Measurements from ENCODE around the gene DAPK1.

DAPK1 gene

DNA sequence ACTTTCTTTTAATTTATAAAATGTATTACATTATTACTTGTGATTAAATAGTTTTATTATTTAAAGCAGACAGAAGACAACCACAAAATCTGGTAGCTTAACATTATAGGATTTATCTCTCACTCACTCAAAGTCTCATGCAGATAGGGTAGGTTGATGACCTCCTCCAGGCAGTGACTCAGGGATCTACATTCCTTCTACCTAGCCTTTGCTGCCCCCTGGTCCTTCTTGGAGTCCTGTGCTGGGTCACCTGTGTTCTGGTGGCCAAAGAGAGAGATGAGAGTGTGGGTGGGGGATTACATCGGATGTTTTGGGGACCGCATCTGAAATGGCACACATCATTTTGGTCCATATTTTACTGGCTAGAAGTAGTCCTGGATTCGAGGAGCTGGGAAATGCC lies 132.6 kb downstream of the DAPK1 start:
- no peak overlapping the region for H3K27ac ChIP-seq (ENCODE audit: low read depth, low read length, poor library complexity, severe bottlenecking)
- H3K9me2 ChIP-seq (ENCODE audit: low read depth, low read length): no peaks in the 10 kb centered on the region
- no peaks in the 10 kb centered on the region for H4K20me1 ChIP-seq (ENCODE audit: insufficient read depth, low read length)
- no peak overlapping the region for H3K9ac ChIP-seq (ENCODE audit: low read length)
- no peaks in the 10 kb centered on the region for H3F3A ChIP-seq (ENCODE audit: insufficient read depth, low read length)
- TF ChIP-seq EZH2 (IDR thresholded peaks at IDR 0.05; ENCODE audit: borderline replicate concordance, low read length) (no peak), CTCF (IDR thresholded peaks at IDR 0.05; ENCODE audit: low read length) (no peak)
- no peaks in the 10 kb centered on the region for H3K4me1 ChIP-seq (ENCODE audit: insufficient read depth, low read length, severe bottlenecking)
- no peak overlapping the region for H3K4me2 ChIP-seq (ENCODE audit: low read length)
- H3K79me2 ChIP-seq (ENCODE audit: insufficient read depth, low read length): no peaks in the 10 kb centered on the region
- H3K27me3 ChIP-seq (ENCODE audit: insufficient read depth, low read length): no peaks in the 10 kb centered on the region
- no peaks in the 10 kb centered on the region for H3K36me3 ChIP-seq (ENCODE audit: insufficient read depth, low read length)
- no peak overlapping the region for H2AFZ ChIP-seq (ENCODE audit: low read length)
- no peak overlapping the region for H3K4me3 ChIP-seq (ENCODE audit: low read depth, low read length, poor library complexity, severe bottlenecking)
- H3K9me3 ChIP-seq (ENCODE audit: low read length): no peaks in the 10 kb centered on the region

DNA sequence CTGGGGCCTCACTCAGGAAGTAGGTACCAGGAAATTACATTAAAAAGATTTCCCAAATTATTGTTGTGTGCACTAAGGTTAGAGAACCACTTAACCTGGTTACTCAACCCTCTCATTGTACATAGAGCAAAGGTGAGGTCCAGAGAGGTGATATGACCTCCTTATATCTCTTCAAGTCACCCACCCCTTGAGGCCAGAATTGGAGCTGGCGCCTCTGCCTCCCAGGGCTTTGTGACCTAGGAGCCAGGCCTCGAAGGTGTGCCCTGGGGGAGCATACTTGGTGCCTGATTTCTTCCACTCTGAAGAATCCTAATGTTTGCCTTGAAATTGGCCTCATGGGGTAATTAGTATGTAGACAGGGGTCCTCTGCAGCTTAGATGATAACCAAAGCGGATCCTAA lies 133.2 kb downstream of the DAPK1 start:
- Histone ChIP-seq H3K4me3 (ENCODE audit: low read depth, low read length, poor library complexity, severe bottlenecking) (no peak overlapping the region), H3K4me2 (ENCODE audit: low read length) (no peak overlapping the region), H3K9me2 (ENCODE audit: low read depth, low read length) (no peaks in the 10 kb centered on the region), H3K27ac (ENCODE audit: low read depth, low read length, poor library complexity, severe bottlenecking) (no peak overlapping the region), H3K9ac (ENCODE audit: low read length) (no peak overlapping the region), H3F3A (ENCODE audit: insufficient read depth, low read length) (no peaks in the 10 kb centered on the region), H4K20me1 (ENCODE audit: insufficient read depth, low read length) (no peaks in the 10 kb centered on the region), H3K79me2 (ENCODE audit: insufficient read depth, low read length) (no peaks in the 10 kb centered on the region), H3K36me3 (ENCODE audit: insufficient read depth, low read length) (no peaks in the 10 kb centered on the region), H3K9me3 (ENCODE audit: low read length) (no peaks in the 10 kb centered on the region), H3K4me1 (ENCODE audit: insufficient read depth, low read length, severe bottlenecking) (no peaks in the 10 kb centered on the region), H2AFZ (ENCODE audit: low read length) (no peak overlapping the region), H3K27me3 (ENCODE audit: insufficient read depth, low read length) (no peaks in the 10 kb centered on the region)
- TF ChIP-seq EZH2 (IDR thresholded peaks at IDR 0.05; ENCODE audit: borderline replicate concordance, low read length): no peak
- TF ChIP-seq CTCF (IDR thresholded peaks at IDR 0.05; ENCODE audit: low read length): no peak

GRCh38 chr9:87635656-87636501 lies 138.2 kb downstream of the DAPK1 start:
- Histone ChIP-seq H3K79me2 (ENCODE audit: insufficient read depth, low read length) (no peaks in the 10 kb centered on the region), H3F3A (ENCODE audit: insufficient read depth, low read length) (no peaks in the 10 kb centered on the region), H3K9ac (ENCODE audit: low read length) (no peak overlapping the region), H3K4me2 (ENCODE audit: low read length) (no peak overlapping the region), H2AFZ (ENCODE audit: low read length) (no peak overlapping the region), H3K27ac (ENCODE audit: low read depth, low read length, poor library complexity, severe bottlenecking) (no peak overlapping the region), H3K4me3 (ENCODE audit: low read depth, low read length, poor library complexity, severe bottlenecking) (no peak overlapping the region), H3K27me3 (ENCODE audit: insufficient read depth, low read length) (0 out of 2 replicates have a peak, but pooled peaks cover 3% of the 10 kb centered on the region), H3K4me1 (ENCODE audit: insufficient read depth, low read length, severe bottlenecking) (no peaks in the 10 kb centered on the region), H3K9me2 (ENCODE audit: low read depth, low read length) (no peaks in the 10 kb centered on the region), H3K36me3 (ENCODE audit: insufficient read depth, low read length) (no peaks in the 10 kb centered on the region), H3K9me3 (ENCODE audit: low read length) (no peaks in the 10 kb centered on the region), H4K20me1 (ENCODE audit: insufficient read depth, low read length) (no peaks in the 10 kb centered on the region)
- TF ChIP-seq CTCF (IDR thresholded peaks at IDR 0.05; ENCODE audit: low read length): no peak
- no peak for TF ChIP-seq EZH2 (IDR thresholded peaks at IDR 0.05; ENCODE audit: borderline replicate concordance, low read length)

All from OCI-LY1 (cell line).